Nephron (organoid): Measurements from ENCODE around the gene PIK3C2G.
A peak's percentile ranks its signal among the peaks of the same experiment; 100 is the strongest.

ENCODE experiments used
- H3K27ac Mint-ChIP-seq, 3 experiments: 2 replicates each; pipeline ENCODE4 v1.8.0; 2020; ENCODE audit warnings: mixed read lengths in 3 of 3, mild to moderate bottlenecking in 2 of 3, moderate library complexity in 1 of 3
- H3K27me3 Mint-ChIP-seq: 2 replicates; pipeline ENCODE4 v1.8.0; 2021; ENCODE audit warnings: low read depth, mild to moderate bottlenecking, moderate library complexity, mixed read lengths
- H3K36me3 Mint-ChIP-seq: 2 replicates; pipeline ENCODE4 v1.8.0; 2020; ENCODE audit warnings: low read depth, mixed read lengths
- H3K4me1 Mint-ChIP-seq: 2 replicates; pipeline ENCODE4 v1.8.0; 2020; ENCODE audit warnings: mixed read lengths
- H3K4me3 Mint-ChIP-seq, 3 experiments: 2 replicates each; pipeline ENCODE4 v1.8.0; 2020; ENCODE audit warnings: mild to moderate bottlenecking in 3 of 3, mixed read lengths in 3 of 3, moderate library complexity in 2 of 3
- H3K9me3 Mint-ChIP-seq: 2 replicates; pipeline ENCODE4 v1.8.0; 2020; ENCODE audit warnings: mixed read lengths
- CTCF ChIP-seq, 3 experiments: fragments of 200-600 bp; sonication (generic); IDR thresholded peaks; one replicate each; pipeline ENCODE4 v1.5.0; 2021; ENCODE audit warnings: antibody characterized with exemption in 3 of 3; ENCODE audit not compliant: unreplicated experiment in 3 of 3

Gene PIK3C2G

GRCh38 chr12:18559242-18559641 is 297.9 kb downstream of the PIK3C2G start:
- H3K36me3 Mint-ChIP-seq, result no peaks in the 10 kb centered on the region
- no peak overlapping the region for H3K27ac Mint-ChIP-seq
- H3K4me1 Mint-ChIP-seq, result peaks cover 18% of the 10 kb centered on the region
- H3K9me3 Mint-ChIP-seq, result peaks cover 6% of the 10 kb centered on the region
- H3K4me3 Mint-ChIP-seq, result no peak overlapping the region
- H3K27me3 Mint-ChIP-seq, result no peaks in the 10 kb centered on the region
- TF ChIP-seq CTCF (IDR thresholded peaks at IDR 0.05; ENCODE audit: unreplicated experiment in 3 of 3), result no peak

- H3K4me3 Mint-ChIP-seq, result no peak overlapping the region
- H3K9me3 Mint-ChIP-seq, result peaks cover 6% of the 10 kb centered on the region
- H3K27me3 Mint-ChIP-seq, result no peaks in the 10 kb centered on the region
- no peak for TF ChIP-seq CTCF (IDR thresholded peaks at IDR 0.05; ENCODE audit: unreplicated experiment in 3 of 3)
- H3K36me3 Mint-ChIP-seq, result no peaks in the 10 kb centered on the region
- peaks cover 5% of the 10 kb centered on the region for H3K4me1 Mint-ChIP-seq
- peak overlapping the region in 2 of 3 experiments; percentile 64 to 81 for H3K27ac Mint-ChIP-seq
Observed at GRCh38 chr12:18562531-18562930, 301.2 kb downstream of the PIK3C2G start.

GRCh38 chr12:18564306-18564705 is 303.0 kb downstream of the PIK3C2G start:
- Mint-ChIP-seq H3K9me3 (peaks cover 18% of the 10 kb centered on the region), H3K27me3 (no peaks in the 10 kb centered on the region), H3K4me3 (no peak overlapping the region), H3K36me3 (no peaks in the 10 kb centered on the region), H3K27ac (no peak overlapping the region), H3K4me1 (peaks cover 5% of the 10 kb centered on the region)
- no peak for TF ChIP-seq CTCF (IDR thresholded peaks at IDR 0.05; ENCODE audit: unreplicated experiment in 3 of 3)

- H3K27me3 Mint-ChIP-seq, result no peaks in the 10 kb centered on the region
- H3K36me3 Mint-ChIP-seq, result no peaks in the 10 kb centered on the region
- TF ChIP-seq CTCF (IDR thresholded peaks at IDR 0.05; ENCODE audit: unreplicated experiment in 3 of 3), result no peak
Observed at GRCh38 chr12:18567787-18568186, 306.5 kb downstream of the PIK3C2G start.

GRCh38 chr12:18570543-18570942 is 309.2 kb downstream of the PIK3C2G start:
- H3K9me3 Mint-ChIP-seq, result peaks cover 29% of the 10 kb centered on the region
- H3K36me3 Mint-ChIP-seq, result peaks cover 3% of the 10 kb centered on the region
- no peak overlapping the region for H3K4me3 Mint-ChIP-seq
- no peak overlapping the region for H3K27ac Mint-ChIP-seq
- no peaks in the 10 kb centered on the region for H3K27me3 Mint-ChIP-seq
- no peaks in the 10 kb centered on the region for H3K4me1 Mint-ChIP-seq
- no peak for TF ChIP-seq CTCF (IDR thresholded peaks at IDR 0.05; ENCODE audit: unreplicated experiment in 3 of 3)

More at GRCh38 chr12:18567787-18568186, 306.5 kb downstream of the PIK3C2G start:
- peaks cover under 1% of the 10 kb centered on the region for H3K4me1 Mint-ChIP-seq
- H3K9me3 Mint-ChIP-seq, result peaks cover 21% of the 10 kb centered on the region
- no peak overlapping the region for H3K4me3 Mint-ChIP-seq
- H3K27ac Mint-ChIP-seq, result no peak overlapping the region

- H3K4me3 Mint-ChIP-seq, result no peak overlapping the region
- no peak for TF ChIP-seq CTCF (IDR thresholded peaks at IDR 0.05; ENCODE audit: unreplicated experiment in 3 of 3)
Observed at GRCh38 chr12:18576104-18576626, 314.8 kb downstream of the PIK3C2G start.

More at GRCh38 chr12:18576104-18576626, 314.8 kb downstream of the PIK3C2G start:
- Mint-ChIP-seq H3K4me1 (peaks cover 9% of the 10 kb centered on the region), H3K27me3 (no peaks in the 10 kb centered on the region), H3K9me3 (peaks cover 15% of the 10 kb centered on the region), H3K27ac (no peak overlapping the region), H3K36me3 (peaks cover 3% of the 10 kb centered on the region)
